MCF 10A (cell line): ENCODE measurements around the gene UBTD1. TPM values are rescaled to one million over a fixed set of nuclear protein-coding genes. Genes with fewer than 3 reads are reported as not detected.

Experiments
- BruUV-seq: library from RNA; stranded (reverse); fragments of 400-500 nt; replicated peaks from 2 replicates; lab custom pipeline; 2021; lab: Mats Ljungman, UMichigan
- CTCF ChIA-PET: fragments of 300-600 bp; sonication (Branson Sonifier 250); formaldehyde crosslinking; extraction: SDS; loops from one replicate; lab custom pipeline; 2021; ENCODE audit warnings: antibody characterized with exemption, inconsistent platforms; lab: Yijun Ruan, JAX
- POLR2A ChIA-PET: fragments of 300-600, 350-650 bp; sonication (Branson Sonifier 250); formaldehyde crosslinking; extraction: SDS; loops from one replicate; lab custom pipeline; 2020; ENCODE audit warnings: antibody characterized with exemption, inconsistent platforms; lab: Yijun Ruan, JAX
- DNase-seq: peaks from one replicate; pipeline ENCODE4 v3.0.0-alpha.2; 2018; ENCODE audit not compliant: unreplicated experiment
- H3K27ac Mint-ChIP-seq: one replicate; pipeline ENCODE4 v1.8.0; 2022; ENCODE audit warnings: mild to moderate bottlenecking, low read depth, mixed read lengths; ENCODE audit not compliant: unreplicated experiment
- H3K27me3 Mint-ChIP-seq: one replicate; pipeline ENCODE4 v1.8.0; 2022; ENCODE audit warnings: mixed read lengths; ENCODE audit not compliant: insufficient read depth, unreplicated experiment
- H3K36me3 Mint-ChIP-seq: one replicate; pipeline ENCODE4 v1.8.0; 2022; ENCODE audit warnings: mild to moderate bottlenecking, moderate library complexity, mixed read lengths; ENCODE audit not compliant: insufficient read depth, unreplicated experiment
- H3K4me1 Mint-ChIP-seq: one replicate; pipeline ENCODE4 v1.8.0; 2022; ENCODE audit warnings: mixed read lengths; ENCODE audit not compliant: insufficient read depth, unreplicated experiment
- H3K4me3 Mint-ChIP-seq: one replicate; pipeline ENCODE4 v1.8.0; 2022; ENCODE audit warnings: mild to moderate bottlenecking, moderate library complexity, mixed read lengths; ENCODE audit not compliant: unreplicated experiment
- H3K9me3 Mint-ChIP-seq: one replicate; pipeline ENCODE4 v1.8.0; 2022; ENCODE audit warnings: mixed read lengths; ENCODE audit not compliant: unreplicated experiment
- CTCF ChIP-seq: fragments of 200-600 bp; IDR thresholded peaks from one replicate; pipeline ENCODE4 v1.8.0; 2022; ENCODE audit warnings: antibody characterized with exemption, mild to moderate bottlenecking; ENCODE audit not compliant: unreplicated experiment
- intact Hi-C: fragments of 100-400 bp; cut with micrococcal nuclease; formaldehyde crosslinking; loops from 2 replicates; pipeline ENCODE4 v1.14.1; 2022
- total RNA-seq: library from RNA; stranded (reverse); gene quantifications from 2 replicates; pipeline ENCODE4 v1.2.3, GENCODE V29; 2022

Gene UBTD1
- total RNA-seq, 1 experiment from 2014 or later, result 7.2 TPM

- intact Hi-C loops, result no loop called here
- Mint-ChIP-seq H3K27me3 (no peaks in the 10 kb centered on the region), H3K4me1 (peaks cover 13% of the 10 kb centered on the region), H3K36me3 (peaks cover 8% of the 10 kb centered on the region), H3K9me3 (no peaks in the 10 kb centered on the region), H3K27ac (no peak overlapping the region), H3K4me3 (no peak overlapping the region)
- CTCF ChIA-PET, result no interaction called here
- POLR2A ChIA-PET, result interaction anchor here (0.6 to 1.1 kb wide), 2 partner anchors 16 to 142 kb away, joined by 3 read pairs; no protein-coding TSS in a partner anchor
- no TSS peak for BruUV-seq
- DNase-seq, result no peak
- TF ChIP-seq CTCF, result no peak
Measured at GRCh38 chr10:97515271-97515978, 16.7 kb downstream of the UBTD1 start.

GRCh38 chr10:97517096-97517750, 18.5 kb downstream of the UBTD1 start:
- no TSS peak for BruUV-seq
- H3K36me3 Mint-ChIP-seq, result peaks cover 8% of the 10 kb centered on the region
- H3K27me3 Mint-ChIP-seq, result no peaks in the 10 kb centered on the region
- H3K9me3 Mint-ChIP-seq, result no peaks in the 10 kb centered on the region
- peaks cover 13% of the 10 kb centered on the region for H3K4me1 Mint-ChIP-seq
- ChIA-PET CTCF (interaction anchor here (0.7 to 1.6 kb wide), 2 partner anchors 17 to 18 kb away, joined by 3 to 5 read pairs; no protein-coding TSS in a partner anchor), POLR2A (interaction anchor here (1.1 to 1.6 kb wide), 2 partner anchors 18 to 25 kb away, joined by 5 read pairs; partner anchors contain the start of gene UBTD1)
- intact Hi-C loops, result no loop called here
- TF ChIP-seq CTCF, result no peak
- H3K27ac Mint-ChIP-seq, result peak overlapping the region; percentile 14
- no peak overlapping the region for H3K4me3 Mint-ChIP-seq
- DNase-seq, result no peak

GRCh38 chr10:97517778-97518300, 19.1 kb downstream of the UBTD1 start:
- H3K9me3 Mint-ChIP-seq, result no peaks in the 10 kb centered on the region
- intact Hi-C loops, result no loop called here
- BruUV-seq, result no TSS peak
- H3K36me3 Mint-ChIP-seq, result peaks cover 8% of the 10 kb centered on the region
- no peak overlapping the region for H3K27ac Mint-ChIP-seq
- H3K27me3 Mint-ChIP-seq, result no peaks in the 10 kb centered on the region
- TF ChIP-seq CTCF, result no peak
- H3K4me1 Mint-ChIP-seq, result peaks cover 13% of the 10 kb centered on the region
- DNase-seq, result no peak
- H3K4me3 Mint-ChIP-seq, result no peak overlapping the region
- ChIA-PET POLR2A (interaction anchor here (0.6 to 1.6 kb wide), 4 partner anchors 19 to 122 kb away, joined by 3 to 5 read pairs (median 4); partner anchors contain the start of genes PI4K2A and UBTD1), CTCF (interaction anchor here (1.6 to 2.7 kb wide), 2 partner anchors 17 to 36 kb away, joined by 5 to 12 read pairs; no protein-coding TSS in a partner anchor)
